ENCODE measurements around the gene EFCAB7. TPM values are rescaled to one million over a fixed set of nuclear protein-coding genes. Genes with fewer than 3 reads are reported as not detected.

Gene EFCAB7
- total RNA-seq, 2 donors from 2014 or later = 5.1 to 9.4 TPM

DNA sequence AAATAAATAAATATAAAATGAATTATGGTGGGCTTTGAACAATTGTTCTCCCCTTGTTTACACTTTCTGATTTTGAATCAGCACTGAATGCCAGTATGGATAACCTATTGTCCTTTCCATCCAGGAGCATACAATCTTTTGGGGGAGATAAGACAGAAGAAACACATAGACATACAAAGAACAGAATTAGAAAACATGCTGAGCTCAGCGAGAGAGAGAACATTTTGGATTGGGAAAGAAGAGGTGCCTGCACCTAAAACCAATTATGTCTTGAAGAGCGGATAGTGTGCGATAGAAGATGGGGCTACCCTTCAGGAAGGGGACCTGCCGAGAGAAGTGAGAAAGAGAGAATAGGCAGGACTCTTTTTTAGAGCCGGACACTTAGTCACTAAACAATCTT lies 76.5 kb downstream of the EFCAB7 start:
- peaks cover 8% of the 10 kb centered on the region for H3K36me3 Mint-ChIP-seq (ENCODE audit: low read depth)
- H3K9me3 ChIP-seq (ENCODE audit: control insufficient read depth, low read length, poor library complexity, severe bottlenecking) = no peaks in the 10 kb centered on the region
- ATAC-seq (no peak), DNase-seq (no peak)
- H3K4me1 Mint-ChIP-seq = peaks cover 23% of the 10 kb centered on the region
- no peak overlapping the region for H3K4me3 Mint-ChIP-seq
- no peaks in the 10 kb centered on the region for H3K27me3 Mint-ChIP-seq
- H3K27ac Mint-ChIP-seq = no peak overlapping the region

DNA sequence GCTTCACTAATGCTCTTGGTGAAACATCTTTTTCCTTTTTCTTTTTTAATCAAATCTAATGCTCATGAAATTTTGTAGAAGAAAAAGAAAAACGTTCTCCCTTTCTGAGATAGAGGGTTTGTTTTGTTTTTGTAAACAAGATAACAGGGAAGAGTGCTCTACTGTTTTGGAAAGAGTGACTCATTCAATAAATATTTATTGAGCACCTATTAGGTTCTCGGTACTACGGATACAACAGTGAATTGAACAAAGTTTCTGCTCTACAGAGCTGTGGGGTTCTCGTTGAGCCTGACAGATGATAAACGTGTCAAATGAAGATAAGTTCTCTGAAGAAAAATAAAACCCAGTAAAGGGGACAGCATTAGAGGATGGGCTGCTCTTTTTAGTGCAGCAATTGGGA lies 76.9 kb downstream of the EFCAB7 start:
- DNase-seq (no peak), ATAC-seq (no peak)
- H3K9me3 ChIP-seq (ENCODE audit: control insufficient read depth, low read length, poor library complexity, severe bottlenecking) = no peaks in the 10 kb centered on the region
- Mint-ChIP-seq H3K4me1 (peaks cover 24% of the 10 kb centered on the region), H3K36me3 (ENCODE audit: low read depth) (peaks cover 8% of the 10 kb centered on the region), H3K4me3 (no peak overlapping the region), H3K27ac (no peak overlapping the region), H3K27me3 (no peaks in the 10 kb centered on the region)

DNA sequence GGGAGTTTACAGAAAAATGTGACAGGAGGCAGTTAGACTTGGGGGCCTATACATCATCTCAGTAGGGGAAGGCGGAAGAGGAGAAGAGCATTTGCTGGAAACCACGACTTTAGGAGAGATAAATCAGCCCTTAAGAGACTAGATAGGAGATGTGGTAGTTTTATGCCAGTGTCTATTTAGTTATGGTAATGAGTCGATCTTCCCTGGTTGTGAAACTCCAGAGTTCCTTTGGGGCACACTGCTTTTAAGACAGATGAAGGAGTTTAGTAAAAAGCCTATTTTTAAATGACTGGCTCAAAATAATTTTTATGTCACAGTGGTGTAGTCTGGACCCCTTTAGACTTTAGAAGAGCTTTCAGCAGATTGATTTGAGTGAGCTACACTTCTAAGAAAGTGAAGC lies 77.7 kb downstream of the EFCAB7 start:
- no peaks in the 10 kb centered on the region for H3K9me3 ChIP-seq (ENCODE audit: control insufficient read depth, low read length, poor library complexity, severe bottlenecking)
- Mint-ChIP-seq H3K27ac (peak overlapping the region; percentile 47), H3K27me3 (no peaks in the 10 kb centered on the region), H3K36me3 (ENCODE audit: low read depth) (peaks cover 8% of the 10 kb centered on the region), H3K4me3 (no peak overlapping the region), H3K4me1 (peaks cover 21% of the 10 kb centered on the region)
- ATAC-seq (no peak), DNase-seq (no peak)

DNA sequence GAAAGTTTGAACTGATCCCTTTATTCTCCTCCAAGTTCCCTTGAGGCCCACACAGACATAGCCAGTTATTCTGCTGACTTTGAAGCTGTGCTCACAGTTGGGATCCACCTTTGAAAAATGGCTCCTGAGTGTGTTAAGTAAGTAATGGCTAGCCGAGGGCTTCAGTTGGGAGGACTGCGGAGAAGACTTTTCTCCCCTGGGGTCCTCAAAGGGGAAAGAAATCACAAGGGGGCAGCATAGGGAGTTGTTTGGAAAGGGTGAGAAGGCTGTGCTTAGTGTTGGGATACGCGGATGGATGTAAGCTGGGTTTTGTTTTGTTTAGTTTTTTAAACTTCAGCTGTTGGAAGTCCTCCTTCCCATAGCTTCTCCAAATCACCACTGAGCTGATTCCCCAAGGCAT lies 78.1 kb downstream of the EFCAB7 start:
- no peak for ATAC-seq
- H3K27ac Mint-ChIP-seq = peak overlapping the region; percentile 47

DNA sequence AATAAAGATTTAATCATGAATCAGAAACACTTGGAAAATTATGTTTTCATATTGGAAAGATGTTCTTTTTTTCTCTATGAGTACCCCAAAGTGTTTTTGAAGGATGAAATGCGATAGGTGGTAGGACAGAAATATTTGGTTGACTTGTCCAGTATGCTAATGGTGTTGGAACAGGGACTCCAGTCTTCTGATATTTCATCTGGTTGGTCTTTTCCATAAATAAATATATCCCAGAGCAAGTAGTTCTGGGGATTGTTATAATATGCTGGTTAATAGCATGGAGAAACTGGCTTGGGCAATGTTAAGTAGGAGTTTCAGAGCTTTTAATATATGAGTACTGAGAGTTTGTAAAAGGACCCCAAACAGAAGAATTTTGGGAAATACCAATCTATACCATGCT lies 78.6 kb downstream of the EFCAB7 start:
- H3K4me1 Mint-ChIP-seq = peaks cover 19% of the 10 kb centered on the region
- no peak overlapping the region for H3K27ac Mint-ChIP-seq
- H3K36me3 Mint-ChIP-seq (ENCODE audit: low read depth) = peaks cover 8% of the 10 kb centered on the region
- no peaks in the 10 kb centered on the region for H3K9me3 ChIP-seq (ENCODE audit: control insufficient read depth, low read length, poor library complexity, severe bottlenecking)
- DNase-seq = no peak
- ATAC-seq = no peak
- no peak overlapping the region for H3K4me3 Mint-ChIP-seq
- H3K27me3 Mint-ChIP-seq = no peaks in the 10 kb centered on the region

More for the DNA sequence above, 78.1 kb downstream of the EFCAB7 start:
- no peak overlapping the region for H3K4me3 Mint-ChIP-seq
- no peaks in the 10 kb centered on the region for H3K27me3 Mint-ChIP-seq
- DNase-seq = no peak
- peaks cover 8% of the 10 kb centered on the region for H3K36me3 Mint-ChIP-seq (ENCODE audit: low read depth)
- H3K4me1 Mint-ChIP-seq = peaks cover 21% of the 10 kb centered on the region
- no peaks in the 10 kb centered on the region for H3K9me3 ChIP-seq (ENCODE audit: control insufficient read depth, low read length, poor library complexity, severe bottlenecking)

DNA sequence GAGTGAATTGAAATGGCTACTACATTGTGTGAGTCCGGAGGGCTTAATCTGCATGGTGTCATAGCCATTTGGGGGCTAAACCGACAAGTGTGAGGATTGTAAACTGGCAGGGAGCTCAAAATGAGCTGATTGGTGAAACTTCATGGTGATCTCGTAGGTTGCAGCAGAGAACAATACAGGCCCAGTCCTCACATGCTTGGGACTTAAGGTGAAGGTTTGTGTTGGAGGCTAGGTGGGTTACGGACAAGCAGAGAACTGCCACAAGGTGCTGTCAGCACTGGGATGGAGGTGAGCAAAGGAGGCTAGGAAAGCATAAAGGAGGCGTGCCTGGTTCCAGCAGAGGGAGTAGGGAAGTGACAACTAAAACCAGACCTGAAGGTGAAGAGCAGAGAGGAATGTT lies 79.3 kb downstream of the EFCAB7 start:
- H3K4me3 Mint-ChIP-seq = no peak overlapping the region
- H3K36me3 Mint-ChIP-seq (ENCODE audit: low read depth) = peaks cover 8% of the 10 kb centered on the region
- DNase-seq (no peak), ATAC-seq (no peak)
- H3K27ac Mint-ChIP-seq = no peak overlapping the region
- H3K4me1 Mint-ChIP-seq = peaks cover 18% of the 10 kb centered on the region
- no peaks in the 10 kb centered on the region for H3K27me3 Mint-ChIP-seq
- no peaks in the 10 kb centered on the region for H3K9me3 ChIP-seq (ENCODE audit: control insufficient read depth, low read length, poor library complexity, severe bottlenecking)

DNA sequence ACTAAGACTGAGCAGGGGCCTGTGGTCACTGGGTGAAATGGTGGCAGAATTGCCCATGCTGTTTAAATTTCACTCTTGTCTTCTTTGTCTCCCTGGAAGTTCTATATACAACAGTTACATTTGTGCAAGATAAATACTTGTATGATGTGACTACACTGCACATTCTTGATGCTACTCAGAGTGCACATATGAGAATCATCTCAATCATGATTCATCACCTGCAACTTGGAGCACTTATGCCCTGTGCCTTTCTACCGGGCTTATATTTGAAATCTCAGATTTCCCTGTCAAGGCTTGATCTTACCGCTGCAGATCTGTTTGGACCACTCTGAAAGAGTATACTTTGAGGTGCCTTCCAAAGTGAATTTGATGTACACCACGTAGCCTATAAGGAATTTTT lies 80.5 kb downstream of the EFCAB7 start:
- no peak for ATAC-seq
- DNase-seq = no peak
- H3K9me3 ChIP-seq (ENCODE audit: control insufficient read depth, low read length, poor library complexity, severe bottlenecking) = no peaks in the 10 kb centered on the region
- Mint-ChIP-seq H3K36me3 (ENCODE audit: low read depth) (peaks cover 8% of the 10 kb centered on the region), H3K4me3 (no peak overlapping the region), H3K27me3 (no peaks in the 10 kb centered on the region), H3K27ac (no peak overlapping the region), H3K4me1 (peaks cover 23% of the 10 kb centered on the region)

DNA sequence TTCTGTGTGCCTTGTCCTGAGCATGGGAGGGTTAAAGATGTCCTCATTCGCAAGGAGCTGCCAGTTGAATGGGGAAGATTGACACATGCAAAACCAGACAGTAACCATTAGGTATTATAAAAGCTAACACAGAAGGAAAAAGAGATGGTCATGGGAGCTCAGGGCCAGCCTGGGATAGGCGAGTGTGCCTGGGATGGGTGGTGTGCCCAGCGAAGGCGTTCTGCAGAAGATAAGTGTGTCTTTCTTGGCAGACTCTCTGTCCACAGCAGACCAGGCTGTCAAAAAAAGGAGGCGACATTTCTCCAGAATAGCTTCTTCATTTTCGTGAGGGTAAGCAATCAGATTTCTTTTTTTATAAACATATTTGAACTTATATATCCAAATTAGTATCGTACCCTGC lies 84.0 kb downstream of the EFCAB7 start:
- no peak for ATAC-seq
- Mint-ChIP-seq H3K27me3 (no peaks in the 10 kb centered on the region), H3K4me3 (no peak overlapping the region), H3K36me3 (ENCODE audit: low read depth) (peaks cover 5% of the 10 kb centered on the region), H3K4me1 (peaks cover 26% of the 10 kb centered on the region), H3K27ac (no peak overlapping the region)
- no peak for DNase-seq
- no peaks in the 10 kb centered on the region for H3K9me3 ChIP-seq (ENCODE audit: control insufficient read depth, low read length, poor library complexity, severe bottlenecking)

DNA sequence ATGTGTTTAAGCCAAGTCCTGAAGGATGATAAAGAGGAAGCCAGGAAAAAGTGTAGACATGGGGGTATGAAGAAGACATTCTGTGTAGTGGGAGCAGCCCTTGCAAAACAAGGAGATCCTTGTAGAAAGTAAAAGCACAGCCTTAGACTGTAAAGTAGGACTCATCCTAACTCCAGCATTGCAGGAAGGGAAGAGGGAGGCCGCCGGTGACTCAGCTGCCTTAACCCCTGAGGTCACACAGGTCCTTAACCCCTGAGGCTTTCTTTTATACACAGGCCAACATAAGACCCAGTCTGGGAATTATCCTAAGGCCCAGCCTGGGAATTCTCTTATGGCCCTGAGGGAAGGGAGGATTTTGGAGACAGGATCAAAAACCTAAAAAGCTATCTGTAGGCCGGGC lies 87.9 kb downstream of the EFCAB7 start:
- Mint-ChIP-seq H3K4me1 (peaks cover 18% of the 10 kb centered on the region), H3K36me3 (ENCODE audit: low read depth) (peaks cover 2% of the 10 kb centered on the region), H3K27me3 (no peaks in the 10 kb centered on the region), H3K4me3 (no peak overlapping the region), H3K27ac (no peak overlapping the region)
- ATAC-seq (no peak), DNase-seq (no peak)
- H3K9me3 ChIP-seq (ENCODE audit: control insufficient read depth, low read length, poor library complexity, severe bottlenecking) = no peaks in the 10 kb centered on the region

DNA sequence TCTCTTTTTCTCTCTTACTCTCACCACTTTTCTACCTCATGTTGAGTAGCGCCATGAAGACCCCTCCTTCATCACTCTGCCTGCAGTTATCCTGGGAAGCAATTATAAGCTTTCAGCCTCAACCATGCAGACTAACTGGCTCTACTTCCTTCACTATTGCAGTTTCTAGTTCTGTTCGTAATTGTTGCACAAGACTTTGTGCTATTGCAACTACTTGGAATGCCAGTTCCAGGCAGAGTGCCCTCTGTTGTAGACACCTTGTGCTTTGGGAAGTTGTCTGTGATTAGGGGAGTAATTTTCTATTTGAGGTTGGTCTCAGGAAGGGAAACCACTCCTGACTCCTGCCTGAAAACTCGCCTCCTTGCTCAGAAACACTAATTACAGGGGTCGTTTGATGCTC lies 89.2 kb downstream of the EFCAB7 start:
- ATAC-seq = no peak

DNA sequence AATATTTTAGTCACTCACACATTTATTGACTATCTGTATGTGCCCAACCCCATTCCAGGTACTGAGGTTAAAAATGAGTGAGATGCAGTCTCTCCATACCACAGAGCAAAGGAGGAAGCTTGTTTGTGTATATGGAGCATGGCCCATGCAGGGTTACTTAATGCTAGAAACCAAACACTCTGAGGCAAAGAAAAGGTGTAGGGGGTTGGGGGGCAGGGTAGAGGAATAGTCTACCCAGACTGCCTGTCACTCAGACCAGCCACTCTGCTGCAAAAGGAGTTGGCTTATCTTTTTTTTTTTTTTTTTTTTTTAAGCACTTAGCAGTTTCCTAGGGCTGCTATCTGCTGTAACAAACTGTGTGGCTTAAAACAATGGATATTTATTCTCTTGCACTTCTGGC lies 89.6 kb downstream of the EFCAB7 start:
- H3K4me3 Mint-ChIP-seq = no peak overlapping the region
- peaks cover 17% of the 10 kb centered on the region for H3K4me1 Mint-ChIP-seq
- no peak overlapping the region for H3K27ac Mint-ChIP-seq
- DNase-seq (no peak), ATAC-seq (no peak)
- no peaks in the 10 kb centered on the region for H3K36me3 Mint-ChIP-seq (ENCODE audit: low read depth)
- H3K9me3 ChIP-seq (ENCODE audit: control insufficient read depth, low read length, poor library complexity, severe bottlenecking) = no peaks in the 10 kb centered on the region
- no peaks in the 10 kb centered on the region for H3K27me3 Mint-ChIP-seq

More for the DNA sequence above, 89.2 kb downstream of the EFCAB7 start:
- no peak for DNase-seq
- no peak overlapping the region for H3K4me3 Mint-ChIP-seq
- no peaks in the 10 kb centered on the region for H3K36me3 Mint-ChIP-seq (ENCODE audit: low read depth)
- no peak overlapping the region for H3K27ac Mint-ChIP-seq
- H3K27me3 Mint-ChIP-seq = no peaks in the 10 kb centered on the region
- H3K4me1 Mint-ChIP-seq = peaks cover 18% of the 10 kb centered on the region
- no peaks in the 10 kb centered on the region for H3K9me3 ChIP-seq (ENCODE audit: control insufficient read depth, low read length, poor library complexity, severe bottlenecking)

DNA sequence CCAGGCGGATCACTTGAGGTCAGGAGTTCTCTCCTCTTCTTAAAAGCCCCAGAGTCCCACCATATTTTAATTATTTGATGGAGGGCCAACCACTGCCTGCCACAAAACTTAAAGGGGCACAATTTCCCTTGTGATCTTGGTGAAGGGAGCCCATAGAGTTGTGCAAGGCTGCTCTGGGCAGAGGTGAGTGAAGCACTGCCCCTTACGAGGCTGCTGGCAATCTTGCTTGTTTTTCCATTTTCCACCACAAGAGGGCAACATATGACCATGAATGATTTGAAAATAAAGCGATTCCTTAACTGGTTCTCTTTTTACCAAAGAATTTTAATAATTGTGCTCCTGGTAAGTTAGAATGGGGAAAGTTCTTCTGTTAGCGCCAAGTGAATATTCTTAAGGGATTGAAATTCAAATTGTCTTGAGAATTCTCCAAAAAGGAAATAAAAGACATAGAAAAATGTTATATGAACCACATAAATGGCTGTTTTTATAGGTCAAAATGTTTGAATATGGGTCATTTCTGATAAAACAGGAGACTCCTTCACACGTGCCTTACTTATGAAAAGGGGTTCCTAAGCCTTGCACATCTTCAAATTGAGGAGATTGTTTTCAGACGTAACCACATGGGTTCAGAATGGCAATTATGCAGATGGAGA lies 92.6 kb downstream of the EFCAB7 start:
- H3K9me3 ChIP-seq (ENCODE audit: control insufficient read depth, low read length, poor library complexity, severe bottlenecking) = no peaks in the 10 kb centered on the region
- Mint-ChIP-seq H3K27ac (peak overlapping the region; percentile 62), H3K36me3 (ENCODE audit: low read depth) (no peaks in the 10 kb centered on the region), H3K4me3 (no peak overlapping the region), H3K4me1 (peaks cover 10% of the 10 kb centered on the region), H3K27me3 (no peaks in the 10 kb centered on the region)
- ATAC-seq (peak; percentile 80), DNase-seq (peak; percentile 18 to 62 (median 28))

DNA sequence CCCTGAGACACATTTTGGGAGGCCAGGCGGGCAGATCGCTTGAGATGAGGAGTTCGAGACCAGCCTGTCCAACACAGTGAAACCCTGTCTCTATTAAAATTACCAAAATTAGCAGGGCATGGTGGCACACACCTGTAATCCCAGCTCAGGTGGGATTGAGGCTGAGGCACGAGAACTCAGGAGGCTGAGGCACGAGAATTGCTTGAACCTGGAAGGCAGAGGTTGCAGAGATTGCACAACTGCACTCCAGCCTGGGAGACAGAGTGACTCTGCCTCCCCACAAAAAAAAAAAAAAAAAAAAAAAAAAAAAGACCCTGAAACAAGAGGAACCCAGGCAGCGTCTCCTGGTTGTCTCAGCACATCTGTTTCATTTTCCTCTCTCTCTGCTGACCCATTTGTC lies 94.1 kb downstream of the EFCAB7 start:
- DNase-seq (no peak), ATAC-seq (no peak)
- H3K4me3 Mint-ChIP-seq = no peak overlapping the region
- H3K4me1 Mint-ChIP-seq = peaks cover 5% of the 10 kb centered on the region
- H3K36me3 Mint-ChIP-seq (ENCODE audit: low read depth) = no peaks in the 10 kb centered on the region
- H3K27ac Mint-ChIP-seq = no peak overlapping the region
- no peaks in the 10 kb centered on the region for H3K27me3 Mint-ChIP-seq
- no peaks in the 10 kb centered on the region for H3K9me3 ChIP-seq (ENCODE audit: control insufficient read depth, low read length, poor library complexity, severe bottlenecking)

DNA sequence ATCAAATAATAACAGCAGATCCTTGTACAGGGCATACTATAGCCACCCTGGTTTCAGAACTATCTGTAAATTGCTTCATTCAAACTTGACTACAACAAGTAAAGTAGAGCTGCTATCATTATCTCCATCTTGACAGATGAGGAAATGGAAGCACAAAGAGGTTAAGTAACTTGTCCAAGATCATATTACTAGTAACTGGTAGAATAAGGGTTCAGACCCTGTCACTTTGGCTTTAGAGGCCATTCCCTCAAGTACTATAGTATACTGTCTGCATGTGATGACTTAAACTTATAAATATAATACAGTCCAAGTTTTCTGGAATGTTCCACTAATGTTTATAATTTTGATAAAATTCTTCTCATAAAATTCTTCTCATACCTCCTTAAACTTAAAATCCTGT lies 94.7 kb downstream of the EFCAB7 start:
- ATAC-seq (no peak), DNase-seq (no peak)
- peaks cover 5% of the 10 kb centered on the region for H3K4me1 Mint-ChIP-seq
- H3K4me3 Mint-ChIP-seq = no peak overlapping the region
- no peak overlapping the region for H3K27ac Mint-ChIP-seq
- no peaks in the 10 kb centered on the region for H3K9me3 ChIP-seq (ENCODE audit: control insufficient read depth, low read length, poor library complexity, severe bottlenecking)
- no peaks in the 10 kb centered on the region for H3K36me3 Mint-ChIP-seq (ENCODE audit: low read depth)
- no peaks in the 10 kb centered on the region for H3K27me3 Mint-ChIP-seq
